DOHH2 (cell line): ENCODE data around the gene SYT3.

Experiments
- EZH2phosphoT487 ChIP-seq: fragments of 200-600 bp; sonication (generic); IDR thresholded peaks from 2 replicates; pipeline ENCODE4 v1.6.1; 2017; ENCODE audit warnings: borderline replicate concordance, mild to moderate bottlenecking, antibody characterized with exemption, low read length, moderate library complexity, mixed read lengths
- TF ChIP-seq, protein P1 (sequence below): fragments of 200-600 bp; sonication (generic); IDR thresholded peaks from one replicate; pipeline ENCODE4 v1.5.1; 2014; ENCODE audit warnings: antibody characterized with exemption, mild to moderate bottlenecking, low read depth, low read length; ENCODE audit not compliant: poor library complexity, severe bottlenecking

DNA sequence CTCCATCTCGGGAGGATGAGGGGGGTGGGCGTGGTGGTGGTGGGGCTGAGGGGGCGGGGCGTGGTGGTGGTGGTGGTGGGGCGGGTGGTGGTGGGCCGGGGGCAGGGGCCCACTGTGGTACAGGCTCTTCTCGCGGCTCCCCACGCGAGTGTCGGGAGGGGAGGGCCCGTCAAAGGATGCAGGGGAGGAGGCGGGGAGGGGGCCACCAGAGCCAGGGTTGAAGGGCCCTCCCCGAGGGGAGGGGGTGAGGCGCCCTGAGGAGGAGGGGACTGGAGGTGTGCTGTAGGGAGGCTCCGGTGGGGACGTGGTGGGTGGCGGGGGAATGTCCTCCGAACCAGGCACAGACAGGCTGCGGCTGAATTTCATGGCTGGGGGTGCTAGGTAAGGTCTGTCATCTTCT lies 29.2 kb upstream of the SYT3 start:
- no peak for TF ChIP-seq EZH2phosphoT487
- TF ChIP-seq, protein P1, sequence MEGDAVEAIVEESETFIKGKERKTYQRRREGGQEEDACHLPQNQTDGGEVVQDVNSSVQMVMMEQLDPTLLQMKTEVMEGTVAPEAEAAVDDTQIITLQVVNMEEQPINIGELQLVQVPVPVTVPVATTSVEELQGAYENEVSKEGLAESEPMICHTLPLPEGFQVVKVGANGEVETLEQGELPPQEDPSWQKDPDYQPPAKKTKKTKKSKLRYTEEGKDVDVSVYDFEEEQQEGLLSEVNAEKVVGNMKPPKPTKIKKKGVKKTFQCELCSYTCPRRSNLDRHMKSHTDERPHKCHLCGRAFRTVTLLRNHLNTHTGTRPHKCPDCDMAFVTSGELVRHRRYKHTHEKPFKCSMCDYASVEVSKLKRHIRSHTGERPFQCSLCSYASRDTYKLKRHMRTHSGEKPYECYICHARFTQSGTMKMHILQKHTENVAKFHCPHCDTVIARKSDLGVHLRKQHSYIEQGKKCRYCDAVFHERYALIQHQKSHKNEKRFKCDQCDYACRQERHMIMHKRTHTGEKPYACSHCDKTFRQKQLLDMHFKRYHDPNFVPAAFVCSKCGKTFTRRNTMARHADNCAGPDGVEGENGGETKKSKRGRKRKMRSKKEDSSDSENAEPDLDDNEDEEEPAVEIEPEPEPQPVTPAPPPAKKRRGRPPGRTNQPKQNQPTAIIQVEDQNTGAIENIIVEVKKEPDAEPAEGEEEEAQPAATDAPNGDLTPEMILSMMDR: no peak
